ENCODE data around the gene PLD3.
A peak's percentile ranks its signal among the peaks of the same experiment; 100 is the strongest.
"Not testable (repeated sequence)": the region's sequence is repeated elsewhere in the genome, so short reads cannot be mapped to it uniquely, and the experiment has no call there.

PLD3 gene

DNA sequence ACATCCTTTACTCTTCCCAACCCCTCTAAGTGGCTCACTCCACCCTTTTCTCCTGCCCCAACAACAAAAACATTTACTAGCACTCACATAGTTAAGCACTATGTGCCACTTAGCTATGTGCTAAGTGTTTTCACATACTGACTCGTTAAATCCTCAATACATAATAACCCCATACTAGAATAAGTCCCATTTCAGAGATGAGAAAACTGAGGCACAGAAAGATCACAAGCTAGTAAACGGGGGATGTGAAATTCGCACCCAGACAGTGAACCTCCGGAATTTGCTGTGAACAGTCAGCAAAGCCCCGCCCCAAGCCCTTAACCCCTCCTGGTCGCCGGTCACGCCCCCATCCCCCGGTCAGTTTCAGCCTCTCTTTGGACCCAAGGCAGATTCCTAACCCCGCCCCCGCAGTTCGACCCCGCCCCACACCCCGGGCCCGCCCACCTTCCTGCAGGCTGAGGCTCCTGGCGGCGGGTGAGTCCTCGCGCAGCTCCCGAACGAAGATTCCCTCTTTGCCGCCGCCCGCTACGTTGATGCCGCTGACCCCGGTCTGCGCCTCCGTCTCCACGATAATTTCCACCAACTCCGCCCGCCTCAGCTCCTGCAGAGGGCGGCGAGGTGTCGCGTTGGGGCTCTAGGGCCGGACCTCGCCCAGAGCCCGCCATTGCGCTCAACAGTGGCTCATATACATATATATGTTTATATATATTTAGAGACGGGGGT lies 54.9 kb downstream of the PLD3 start:
- no peak for TF ChIP-seq CTCF (IDR thresholded peaks at IDR 0.05; ENCODE audit: low read depth, low read length)
- Histone ChIP-seq H3K4me1 (peaks cover 3% of the 10 kb centered on the region; the same call in 1 of the 2 replicates), H3K4me3 (ENCODE audit: low read depth, low read length) (peak overlapping the region; percentile 56), H3K36me3 (no peaks in the 10 kb centered on the region), H3K27me3 (peaks cover 1% of the 10 kb centered on the region), H3K9me3 (no peaks in the 10 kb centered on the region)
- DNase-seq: peak; percentile 96

DNA sequence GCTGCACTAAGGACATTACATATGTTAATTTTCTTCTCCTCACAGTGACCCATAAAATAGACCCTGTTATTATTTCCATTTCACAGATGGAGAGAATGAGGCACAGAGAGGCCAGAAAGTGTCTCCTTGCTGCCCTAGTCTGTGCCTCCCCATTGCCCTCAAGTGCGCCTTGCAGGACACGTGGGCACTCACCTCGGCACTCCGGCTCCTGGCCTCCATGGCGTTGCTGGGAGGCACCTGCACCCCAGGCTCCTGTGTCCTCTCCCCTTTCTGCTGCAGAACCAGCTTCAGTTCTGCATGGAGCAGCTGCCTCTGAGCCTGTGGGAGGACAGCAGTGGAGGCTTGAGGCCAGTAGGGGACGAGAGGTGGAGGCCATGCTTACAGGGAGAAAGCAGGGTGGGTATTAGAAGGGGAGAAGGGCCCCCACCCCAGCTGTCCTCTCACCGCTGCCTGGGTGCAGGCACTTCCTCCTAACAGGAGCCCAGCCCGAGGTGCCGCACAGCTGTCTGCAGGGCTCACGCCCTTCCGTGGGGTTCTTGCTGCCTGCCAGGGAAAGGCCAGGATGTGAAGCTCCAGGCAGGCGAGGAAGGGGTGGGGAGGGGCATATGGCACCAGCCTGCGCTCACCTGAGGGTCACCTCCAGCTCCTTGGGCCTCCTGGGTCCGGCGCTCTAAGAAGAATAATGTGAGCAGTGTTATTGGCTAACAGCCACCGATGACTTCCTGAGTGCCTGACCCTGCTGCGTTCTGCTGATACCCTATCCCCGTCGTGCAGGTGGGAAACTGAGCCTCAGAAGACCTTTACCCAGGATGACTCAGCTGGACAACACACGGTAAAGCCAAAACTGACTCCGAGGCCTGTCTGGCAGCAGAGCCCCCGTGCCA lies 59.5 kb downstream of the PLD3 start:
- TF ChIP-seq CTCF (IDR thresholded peaks at IDR 0.05; ENCODE audit: low read depth, low read length): no peak
- H3K9me3 ChIP-seq: no peaks in the 10 kb centered on the region
- no peak for DNase-seq
- no peaks in the 10 kb centered on the region for H3K27me3 ChIP-seq
- H3K4me1 ChIP-seq: peaks cover 2% of the 10 kb centered on the region; the same call in 1 of the 2 replicates
- H3K36me3 ChIP-seq: no peaks in the 10 kb centered on the region
- no peak overlapping the region for H3K4me3 ChIP-seq (ENCODE audit: low read depth, low read length)

GRCh38 chr19:40408598-40408925 lies 60.1 kb downstream of the PLD3 start:
- not testable (repeated sequence) for H3K9me3 ChIP-seq; DNase-seq; H3K4me3 ChIP-seq (ENCODE audit: low read depth, low read length); H3K27me3 ChIP-seq; H3K4me1 ChIP-seq; H3K36me3 ChIP-seq

GRCh38 chr19:40410030-40410389 lies 61.5 kb downstream of the PLD3 start:
- H3K4me1 ChIP-seq: peaks cover 2% of the 10 kb centered on the region; the same call in 1 of the 2 replicates
- no peaks in the 10 kb centered on the region for H3K9me3 ChIP-seq
- TF ChIP-seq CTCF (IDR thresholded peaks at IDR 0.05; ENCODE audit: low read depth, low read length): no peak
- H3K36me3 ChIP-seq: no peaks in the 10 kb centered on the region
- no peak for DNase-seq
- no peak overlapping the region for H3K4me3 ChIP-seq (ENCODE audit: low read depth, low read length)
- no peaks in the 10 kb centered on the region for H3K27me3 ChIP-seq

- no peaks in the 10 kb centered on the region for H3K4me1 ChIP-seq
- no peaks in the 10 kb centered on the region for H3K36me3 ChIP-seq
- no peaks in the 10 kb centered on the region for H3K27me3 ChIP-seq
- no peak for DNase-seq
- no peak overlapping the region for H3K4me3 ChIP-seq (ENCODE audit: low read depth, low read length)
- no peaks in the 10 kb centered on the region for H3K9me3 ChIP-seq
- TF ChIP-seq CTCF (IDR thresholded peaks at IDR 0.05; ENCODE audit: low read depth, low read length): no peak
These were observed 62.8 kb downstream of the PLD3 start for GRCh38 chr19:40411125-40411842.

GRCh38 chr19:40411958-40412499 lies 63.5 kb downstream of the PLD3 start:
- Histone ChIP-seq H3K27me3 (no peaks in the 10 kb centered on the region), H3K36me3 (no peaks in the 10 kb centered on the region), H3K4me1 (no peaks in the 10 kb centered on the region), H3K4me3 (ENCODE audit: low read depth, low read length) (no peak overlapping the region), H3K9me3 (no peaks in the 10 kb centered on the region)
- TF ChIP-seq CTCF (IDR thresholded peaks at IDR 0.05; ENCODE audit: low read depth, low read length): no peak
- no peak for DNase-seq

Data from BE2C (cell line).